Activated CD4-positive, alpha-beta T cell treated with anti-CD3 and anti-CD28 coated beads, Interleukin-2, amount 50 U/mL, for 4 hours (primary cell): ENCODE measurements around the gene MYOCD.
"Not testable (repeated sequence)": the region's sequence is repeated elsewhere in the genome, so short reads cannot be mapped to it uniquely, and the experiment has no call there.

ENCODE experiments used
- DNase-seq, 2 experiments: peaks; one replicate each; pipeline ENCODE4 v3.0.0-alpha.2; 2020

MYOCD gene

GRCh38 chr17:12665263-12666210 is at the start of gene MYOCD:
Gene MYOCD (plus strand): TSS chr17:12665890. CDS start chr17:12666189, 299 bp downstream.
- no peak for DNase-seq

DNA sequence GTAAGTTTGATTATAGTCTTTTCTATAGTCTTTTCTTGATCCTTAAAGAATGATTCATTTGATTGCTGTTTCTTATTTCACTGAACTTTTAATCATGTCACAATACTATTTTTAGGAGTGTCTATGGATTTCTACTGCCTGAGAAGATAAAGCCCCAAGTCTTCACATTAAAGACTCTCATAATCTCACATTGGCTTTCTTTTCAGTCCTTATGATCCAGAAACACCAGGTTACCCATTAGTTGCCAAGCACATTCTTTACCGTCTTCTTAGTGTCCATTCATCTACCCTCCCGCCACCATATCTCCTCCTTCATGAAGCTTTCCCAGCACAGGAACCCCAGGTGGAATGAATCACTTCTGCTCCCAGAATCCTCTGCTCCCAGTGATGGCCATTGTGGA is 49.5 kb upstream of the MYOCD start:
- no peak for DNase-seq

DNA sequence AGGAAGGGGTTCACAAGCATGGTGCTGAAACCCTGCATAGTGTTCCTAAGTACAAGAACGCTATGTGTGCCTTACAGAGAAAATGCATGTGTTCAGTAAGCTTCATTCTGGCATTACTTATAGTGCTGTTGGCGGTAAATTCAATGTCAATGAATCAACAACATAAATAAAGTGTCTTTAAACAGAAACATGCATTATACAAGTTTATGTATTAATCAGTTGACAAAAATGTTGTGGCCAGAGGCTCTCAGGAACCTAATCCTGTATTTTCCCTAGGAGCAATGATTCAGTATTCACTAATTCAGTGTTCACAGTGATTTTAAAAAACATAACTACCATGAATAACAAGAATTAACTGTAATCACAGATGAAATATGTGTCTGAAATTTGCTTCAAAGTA is 47.1 kb upstream of the MYOCD start:
- DNase-seq, result no peak

DNA sequence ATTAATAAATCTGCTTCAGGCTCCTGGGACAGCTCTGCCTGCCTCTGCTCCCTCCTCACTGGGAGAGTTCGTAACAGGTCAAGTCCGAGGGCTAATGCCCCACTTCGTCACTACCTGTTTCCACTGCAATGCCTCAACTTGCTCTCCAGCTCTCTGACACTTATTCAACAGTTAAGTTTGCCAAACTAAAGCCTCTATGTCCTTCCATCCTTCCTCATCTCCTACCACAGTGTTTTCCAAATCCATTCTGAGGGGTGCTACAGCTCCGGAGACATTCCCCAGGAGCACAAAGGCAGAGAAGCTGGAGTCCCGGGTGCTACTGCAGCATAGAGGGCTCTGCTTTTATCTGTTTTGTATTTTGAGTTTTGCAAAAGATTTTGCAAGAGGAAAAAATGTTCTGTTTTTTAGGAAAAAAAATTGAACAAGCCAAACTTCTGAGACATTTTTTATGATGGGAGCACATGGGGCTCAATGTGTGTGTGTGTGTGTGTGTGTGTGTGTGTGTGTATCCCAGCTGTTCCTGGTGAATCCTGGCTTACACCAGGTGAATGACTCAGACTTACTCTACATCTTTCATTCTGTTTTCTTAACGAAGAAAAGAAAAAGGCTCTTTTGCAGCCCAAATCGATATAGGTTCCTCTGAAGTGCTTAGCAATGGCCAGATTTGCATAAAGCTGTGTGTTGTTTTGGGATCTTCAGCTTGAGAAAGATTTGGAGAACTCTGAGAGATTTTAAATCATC is 46.1 kb upstream of the MYOCD start:
- no peak for DNase-seq

DNA sequence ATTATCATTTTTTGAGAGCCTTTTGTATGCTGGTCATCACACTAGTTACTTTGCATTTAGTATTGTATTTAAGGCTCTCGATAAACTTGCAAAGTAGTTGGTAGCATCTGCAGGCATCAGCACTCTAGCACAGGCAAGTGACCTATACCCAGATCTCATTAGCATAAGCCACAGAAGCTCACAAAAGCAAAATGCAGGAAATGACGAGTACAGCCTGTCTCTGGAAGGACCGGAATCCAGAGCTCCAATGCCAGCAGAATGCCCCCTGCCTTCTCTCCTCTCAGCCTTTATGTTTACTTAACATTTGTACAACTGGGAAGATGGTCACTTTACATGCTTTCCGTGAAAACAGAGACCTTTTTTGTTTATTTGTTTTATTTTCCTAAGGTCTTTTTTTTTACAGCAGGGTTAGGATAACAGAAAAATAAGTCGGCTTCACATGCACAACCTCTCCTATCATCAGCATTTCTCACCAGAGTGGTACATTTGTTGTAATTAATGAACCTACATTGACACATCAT is 45.4 kb upstream of the MYOCD start:
- no peak for DNase-seq

GRCh38 chr17:12622726-12623125 is 43.0 kb upstream of the MYOCD start:
- no peak for DNase-seq

GRCh38 chr17:12623220-12623848 is 42.4 kb upstream of the MYOCD start:
- DNase-seq, result no peak

- DNase-seq, result no peak
Observed at GRCh38 chr17:12624211-12624610, 41.5 kb upstream of the MYOCD start.

- no peak for DNase-seq
Observed at GRCh38 chr17:12625092-12625491, 40.6 kb upstream of the MYOCD start.

- DNase-seq, result no peak
Observed at GRCh38 chr17:12627177-12627629, 38.5 kb upstream of the MYOCD start.

DNA sequence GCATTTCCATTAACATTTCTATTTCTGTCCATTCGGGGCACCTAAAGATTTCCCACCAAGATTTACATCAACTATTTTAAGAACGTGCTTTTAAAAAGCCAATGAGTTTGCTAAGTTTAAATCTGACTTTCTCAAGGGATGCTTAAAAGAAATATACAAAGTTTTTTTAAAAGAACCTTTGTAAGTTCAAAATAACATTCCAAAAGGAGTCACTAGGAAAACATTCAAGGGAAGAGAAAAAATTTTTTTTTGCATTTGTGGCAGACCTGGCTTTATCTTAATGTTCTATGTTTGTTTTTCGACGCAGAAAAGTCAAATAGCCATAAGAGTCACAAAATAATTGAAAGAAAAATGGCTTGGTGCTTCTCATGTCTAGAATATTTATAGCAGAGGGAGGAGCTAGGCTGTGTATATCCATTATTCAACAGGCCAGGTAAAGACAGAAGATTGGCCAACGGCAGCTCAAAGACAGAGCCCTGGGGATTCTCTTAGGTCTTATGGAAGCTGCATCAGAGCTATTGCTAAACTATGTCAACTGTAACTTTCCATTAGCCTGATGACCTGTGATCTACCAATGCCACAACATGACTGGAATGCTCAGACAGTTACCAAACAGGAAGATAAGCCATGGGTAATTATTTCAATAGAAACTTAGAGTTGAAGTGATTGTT is 37.8 kb upstream of the MYOCD start:
- DNase-seq, result no peak

- no peak for DNase-seq
Observed at GRCh38 chr17:12631076-12631475, 34.6 kb upstream of the MYOCD start.

DNA sequence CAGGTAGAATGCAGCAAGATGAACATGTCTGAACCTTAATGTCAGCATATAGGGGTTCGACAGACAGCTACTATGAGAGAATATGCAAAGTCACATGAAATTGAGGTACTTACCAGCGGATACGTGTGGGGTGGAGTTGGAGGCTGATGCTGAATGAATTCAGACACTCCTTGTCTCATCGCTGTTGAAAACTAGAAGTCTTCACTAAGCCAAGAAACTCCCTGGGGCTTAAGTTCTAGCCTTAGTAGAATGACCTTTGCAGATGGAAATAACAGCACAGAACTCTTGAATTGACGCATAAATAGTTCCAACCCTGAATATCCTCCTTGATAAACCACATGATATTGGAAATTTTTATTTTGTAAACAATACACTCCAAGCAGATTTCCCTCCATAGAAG is 32.9 kb upstream of the MYOCD start:
- no peak for DNase-seq

DNA sequence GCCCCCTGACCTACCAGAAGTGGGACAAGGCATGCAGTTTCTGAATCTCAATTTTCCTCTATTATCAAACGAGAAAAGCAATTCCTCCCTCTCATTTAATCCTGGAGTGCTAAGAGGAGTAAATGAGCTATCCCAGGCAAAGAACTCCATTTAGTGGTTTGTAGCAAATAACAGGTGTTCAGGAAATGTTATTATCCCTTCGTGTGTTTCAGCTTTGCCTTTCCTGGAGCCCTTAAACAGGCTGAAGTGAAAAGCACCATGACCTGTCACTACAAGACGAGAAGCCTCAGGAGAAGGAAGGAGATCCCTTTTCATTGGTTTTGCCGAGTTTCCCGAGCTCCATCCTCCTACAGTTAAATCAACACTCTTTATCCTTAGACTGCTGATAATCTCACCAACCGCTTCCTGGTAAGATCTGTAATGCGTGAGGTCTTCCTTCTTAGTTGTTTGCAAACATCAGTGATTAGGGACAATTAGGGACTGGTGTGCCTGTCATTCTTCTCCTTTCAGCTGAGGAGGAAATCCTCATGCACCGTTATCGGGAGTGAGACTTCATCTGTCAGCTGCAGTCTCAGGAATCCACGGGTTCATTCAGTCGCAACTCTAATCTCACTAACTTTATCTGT is 30.8 kb upstream of the MYOCD start:
- DNase-seq, result no peak

DNA sequence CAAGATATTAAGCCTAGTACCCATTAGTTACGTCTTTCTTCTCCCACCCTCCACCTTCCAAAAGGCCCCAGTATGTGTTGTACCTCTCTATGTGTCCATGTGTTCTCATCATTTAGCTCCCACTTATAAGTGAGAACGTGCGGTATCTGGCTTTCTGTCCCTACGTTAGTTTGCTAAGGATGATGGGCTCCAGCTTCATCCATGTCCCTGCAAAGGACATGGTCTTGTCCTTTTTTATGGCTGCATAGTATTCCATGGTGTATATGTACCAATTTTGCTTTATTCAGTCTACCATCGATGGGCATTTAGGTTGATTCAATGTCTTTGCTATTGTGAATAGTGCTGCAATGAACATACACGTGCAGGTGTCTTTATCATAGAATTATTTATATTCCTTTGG is 29.7 kb upstream of the MYOCD start:
- DNase-seq, result not testable (repeated sequence)

GRCh38 chr17:12637015-12637414 is 28.7 kb upstream of the MYOCD start:
- DNase-seq, result no peak

DNA sequence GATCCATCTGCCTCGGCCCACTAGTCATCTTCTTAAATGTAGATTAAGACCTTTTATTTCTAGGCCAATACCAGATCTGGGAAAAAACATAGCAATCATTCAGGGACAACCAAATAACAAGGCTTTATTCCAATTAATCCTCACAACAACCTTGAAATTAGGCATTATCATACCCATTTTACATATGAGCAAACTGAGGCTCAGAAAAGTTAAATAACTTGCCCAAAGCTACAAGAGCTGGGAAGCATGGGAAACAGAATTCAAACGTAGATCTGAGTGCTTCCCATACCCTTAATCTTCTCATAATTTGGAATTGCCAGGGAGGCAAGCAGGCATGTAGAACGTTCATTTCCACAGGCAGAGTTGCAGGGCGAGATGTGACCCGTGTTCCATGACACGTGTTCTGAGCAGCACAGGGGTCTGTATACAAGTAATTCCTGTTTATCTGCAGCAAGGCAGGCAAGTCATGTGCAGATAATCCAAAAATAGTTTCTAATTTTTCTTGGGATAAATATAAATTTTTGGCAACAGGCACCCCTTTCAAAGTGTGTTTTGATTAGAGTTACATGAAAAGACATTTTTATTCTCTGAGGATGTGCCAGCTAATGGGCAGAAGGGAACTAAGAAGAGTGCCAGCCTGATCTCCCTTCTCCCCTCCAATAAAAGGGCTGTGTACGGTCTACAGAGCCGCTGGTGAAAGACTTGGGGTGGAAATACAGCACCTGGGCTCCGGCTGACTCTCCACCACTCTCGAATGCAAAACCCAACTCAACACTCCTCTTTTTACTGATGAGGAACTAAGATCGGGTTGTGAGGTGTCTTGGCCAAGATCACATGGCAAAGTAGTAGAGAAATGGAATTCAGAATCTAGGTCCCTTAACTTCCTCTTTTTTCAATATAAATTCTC is 27.7 kb upstream of the MYOCD start:
- no peak for DNase-seq

DNA sequence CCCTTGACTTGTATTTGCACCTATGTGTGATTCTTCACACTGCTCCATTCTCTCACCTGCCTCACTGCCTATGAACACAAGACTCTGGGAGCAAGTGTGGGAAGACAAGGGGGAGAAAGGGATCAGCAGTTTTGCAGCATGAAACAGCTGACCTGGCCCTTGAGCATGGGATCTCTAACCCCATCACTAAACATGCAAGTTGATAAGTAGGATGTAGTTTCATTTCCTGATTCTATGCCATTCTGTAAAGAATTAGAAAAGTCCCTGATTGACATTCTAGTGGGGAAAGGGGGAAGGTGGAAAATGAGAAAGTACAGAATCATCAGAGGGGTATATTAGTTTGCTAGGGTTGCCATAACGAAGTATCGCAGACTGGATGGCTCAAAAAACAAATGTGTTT is 25.3 kb upstream of the MYOCD start:
- DNase-seq, result no peak

DNA sequence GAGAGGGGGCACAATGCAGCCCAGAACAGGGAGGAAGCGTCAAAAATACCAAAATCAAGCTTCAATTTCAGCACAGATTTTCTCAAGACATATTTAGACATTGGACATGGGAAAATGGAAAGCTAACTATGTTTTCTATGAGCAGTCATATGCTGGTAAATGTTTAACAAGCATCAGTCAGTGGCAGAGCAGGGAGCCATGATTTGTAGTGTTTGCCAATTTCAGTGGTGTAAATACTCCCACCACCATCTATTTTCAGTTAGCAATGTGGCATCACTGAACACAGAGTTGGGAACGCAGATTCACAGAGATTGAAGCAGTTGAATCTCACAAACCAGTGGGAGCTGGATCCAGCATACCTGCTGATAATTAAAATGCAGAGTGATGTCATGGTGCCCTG is 24.6 kb upstream of the MYOCD start:
- DNase-seq, result no peak

- DNase-seq, result no peak
Observed at GRCh38 chr17:12642034-12642433, 23.7 kb upstream of the MYOCD start.

DNA sequence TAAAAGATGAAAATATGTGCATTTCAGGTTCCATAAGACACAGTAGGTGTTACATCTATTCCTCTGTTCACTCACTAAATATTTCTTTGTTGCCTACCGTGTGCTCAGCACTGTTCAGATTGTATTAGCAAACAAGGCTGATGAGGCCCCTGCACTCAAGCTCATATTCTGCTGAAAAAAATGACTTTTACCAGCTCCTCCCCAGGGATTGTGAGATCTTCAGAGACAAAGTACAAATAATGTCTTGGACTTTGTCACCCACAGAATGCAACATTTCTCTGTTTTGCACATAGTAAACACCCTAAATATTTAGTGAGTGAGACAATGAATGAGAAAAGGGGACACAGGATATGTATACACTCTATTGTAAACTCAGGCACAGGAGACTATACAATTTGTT is 21.9 kb upstream of the MYOCD start:
- DNase-seq, result no peak
